Body of pancreas (tissue), 4 donors: ENCODE measurements around the gene THSD4. TPM values are rescaled to one million over a fixed set of nuclear protein-coding genes. Genes with fewer than 3 reads are reported as not detected.

ENCODE experiments used
- ATAC-seq: fragments of 150-250 bp; one replicate; pipeline ENCODE4 v1.9.1; 2016
- DNase-seq, 4 donors: peaks; one replicate each; pipeline ENCODE4 v3.0.0-alpha.2; 2019
- H3K27ac ChIP-seq, 4 donors: fragments of 200-600 bp; sonication (generic); 1 replicate in 3 of 4; 2 replicates in 1 of 4; pipeline versions ENCODE4 v1.5.1 to v1.6.1; 2016 to 2019; ENCODE audit warnings: mild to moderate bottlenecking in 1 of 4, mixed read lengths in 1 of 4, moderate library complexity in 1 of 4
- H3K27me3 ChIP-seq, 2 donors: fragments of 200-600 bp; sonication (generic); one replicate each; pipeline ENCODE4 v1.6.0; 2016; ENCODE audit warnings: mild to moderate bottlenecking in 1 of 2
- H3K36me3 ChIP-seq, 2 donors: fragments of 200-600 bp; sonication (generic); replicated peaks in 1 of 2; 2 replicates each; pipeline ENCODE4 v1.5.1; 2016; ENCODE audit warnings: low read depth in 2 of 2; ENCODE audit not compliant: insufficient read depth in 1 of 2
- H3K4me1 ChIP-seq: fragments of 200-600 bp; sonication (generic); one replicate; pipeline ENCODE4 v1.6.0; 2016
- H3K4me3 ChIP-seq, 2 donors: fragments of 200-600 bp; sonication (generic); 1 replicate in 1 of 2; 2 replicates in 1 of 2; pipeline ENCODE4 v1.5.1; 2016 to 2019
- H3K9me3 ChIP-seq, 3 donors: fragments of 200-600 bp; sonication (generic); 1 replicate in 2 of 3; 2 replicates in 1 of 3; pipeline ENCODE4 v1.5.1; 2016
- POLR2A ChIP-seq, 3 donors: fragments of 450-650 bp; IDR thresholded peaks; one replicate each; pipeline ENCODE4 v1.6.1; 2016; ENCODE audit warnings: antibody characterized with exemption in 3 of 3, mild to moderate bottlenecking in 2 of 3
- WGBS, 2 donors: methylation state at CpG; one replicate each; pipeline ENCODE4 v1.1.5; 2017; 5-methylcytosine and 5-hydroxymethylcytosine counted together
- intact Hi-C: fragments of 100-400 bp; cut with DNase I; formaldehyde crosslinking; loops from one replicate; pipeline ENCODE4 v1.15.1; 2023
- total RNA-seq, 2 donors: library from RNA; depleted of rRNA; stranded (reverse); fragments of >200 nt; gene quantifications; one replicate each; pipeline ENCODE4 v1.1.0, GENCODE V29; 2016
- TF ChIP-seq, protein P1 (sequence below), 7 experiments: fragments of 450-650 bp in 4 of 7; fragments of 200-600 bp in 3 of 7; sonication (generic) in 3 of 7; IDR thresholded peaks; one replicate each; pipeline ENCODE4 v1.5.1; 2016 to 2019; ENCODE audit warnings: antibody characterized with exemption in 7 of 7

Gene THSD4
- total RNA-seq, 2 donors from 2014 or later: 12.9 to 16.1 TPM

DNA sequence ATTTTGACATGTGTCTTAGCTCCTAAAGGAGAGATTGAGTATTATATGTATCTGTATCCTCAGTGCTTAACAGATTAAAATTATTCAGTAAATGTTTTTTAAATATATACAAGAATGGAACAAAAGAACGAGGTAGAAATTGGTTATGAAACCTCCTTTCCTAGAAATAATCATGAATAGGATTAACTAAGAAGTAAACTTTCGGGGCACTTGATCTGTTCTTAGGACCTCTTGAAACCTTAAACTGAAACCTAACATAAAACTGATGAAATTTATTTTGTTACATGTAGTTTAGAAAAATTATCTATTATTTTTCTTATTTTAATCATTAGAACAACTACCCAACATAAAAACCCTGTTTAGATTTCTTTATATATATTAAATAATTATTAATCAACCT, 311.5 kb downstream of the THSD4 start:
- WGBS, 2 donors: 66 to 78% methylated on average over 2 of the region's 2 CpGs
- H3K4me1 ChIP-seq: no peaks in the 10 kb centered on the region
- no peaks in the 10 kb centered on the region for H3K27me3 ChIP-seq
- no peak overlapping the region for H3K27ac ChIP-seq
- intact Hi-C loops: no loop called here
- H3K36me3 ChIP-seq: no peaks in the 10 kb centered on the region
- H3K4me3 ChIP-seq: no peak overlapping the region
- H3K9me3 ChIP-seq: no peaks in the 10 kb centered on the region
- DNase-seq (no peak), ATAC-seq (no peak)
- TF ChIP-seq, protein P1, sequence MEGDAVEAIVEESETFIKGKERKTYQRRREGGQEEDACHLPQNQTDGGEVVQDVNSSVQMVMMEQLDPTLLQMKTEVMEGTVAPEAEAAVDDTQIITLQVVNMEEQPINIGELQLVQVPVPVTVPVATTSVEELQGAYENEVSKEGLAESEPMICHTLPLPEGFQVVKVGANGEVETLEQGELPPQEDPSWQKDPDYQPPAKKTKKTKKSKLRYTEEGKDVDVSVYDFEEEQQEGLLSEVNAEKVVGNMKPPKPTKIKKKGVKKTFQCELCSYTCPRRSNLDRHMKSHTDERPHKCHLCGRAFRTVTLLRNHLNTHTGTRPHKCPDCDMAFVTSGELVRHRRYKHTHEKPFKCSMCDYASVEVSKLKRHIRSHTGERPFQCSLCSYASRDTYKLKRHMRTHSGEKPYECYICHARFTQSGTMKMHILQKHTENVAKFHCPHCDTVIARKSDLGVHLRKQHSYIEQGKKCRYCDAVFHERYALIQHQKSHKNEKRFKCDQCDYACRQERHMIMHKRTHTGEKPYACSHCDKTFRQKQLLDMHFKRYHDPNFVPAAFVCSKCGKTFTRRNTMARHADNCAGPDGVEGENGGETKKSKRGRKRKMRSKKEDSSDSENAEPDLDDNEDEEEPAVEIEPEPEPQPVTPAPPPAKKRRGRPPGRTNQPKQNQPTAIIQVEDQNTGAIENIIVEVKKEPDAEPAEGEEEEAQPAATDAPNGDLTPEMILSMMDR (IDR thresholded peaks at IDR 0.05): no peak
- TF ChIP-seq POLR2A (IDR thresholded peaks at IDR 0.05): no peak

DNA sequence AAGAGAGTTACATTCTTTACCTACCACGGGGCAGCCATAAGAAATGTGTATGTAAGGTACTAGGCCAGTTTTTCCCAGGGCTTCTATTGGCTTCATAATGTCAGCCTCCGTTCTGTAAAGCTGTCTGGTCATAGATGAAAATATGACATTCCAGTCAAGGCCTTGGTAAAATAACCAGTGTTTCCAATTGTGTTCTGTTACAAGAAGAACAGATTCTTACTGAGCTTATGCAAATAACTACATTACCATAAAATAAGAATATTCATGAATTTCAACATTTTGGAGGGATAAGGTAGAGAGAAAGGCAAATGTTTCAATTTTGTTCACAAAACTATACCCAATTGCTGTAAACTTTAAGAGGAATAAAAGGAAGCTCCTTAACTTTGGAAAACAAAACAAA, 315.5 kb downstream of the THSD4 start:
- ATAC-seq: no peak
- no peak for DNase-seq
- no peak for TF ChIP-seq POLR2A (IDR thresholded peaks at IDR 0.05)
- TF ChIP-seq, protein P1 (IDR thresholded peaks at IDR 0.05): no peak
- H3K27ac ChIP-seq: no peak overlapping the region
- no peaks in the 10 kb centered on the region for H3K9me3 ChIP-seq
- no peaks in the 10 kb centered on the region for H3K27me3 ChIP-seq
- no peaks in the 10 kb centered on the region for H3K36me3 ChIP-seq
- 95 to 98% methylated on average over 2 of the region's 2 CpGs for WGBS, 2 donors
- H3K4me1 ChIP-seq: no peaks in the 10 kb centered on the region
- H3K4me3 ChIP-seq: no peak overlapping the region
- intact Hi-C loops: loop anchor here (10.0 kb wide), 1 partner anchor 316 kb away; the partner anchor contains the start of gene THSD4

DNA sequence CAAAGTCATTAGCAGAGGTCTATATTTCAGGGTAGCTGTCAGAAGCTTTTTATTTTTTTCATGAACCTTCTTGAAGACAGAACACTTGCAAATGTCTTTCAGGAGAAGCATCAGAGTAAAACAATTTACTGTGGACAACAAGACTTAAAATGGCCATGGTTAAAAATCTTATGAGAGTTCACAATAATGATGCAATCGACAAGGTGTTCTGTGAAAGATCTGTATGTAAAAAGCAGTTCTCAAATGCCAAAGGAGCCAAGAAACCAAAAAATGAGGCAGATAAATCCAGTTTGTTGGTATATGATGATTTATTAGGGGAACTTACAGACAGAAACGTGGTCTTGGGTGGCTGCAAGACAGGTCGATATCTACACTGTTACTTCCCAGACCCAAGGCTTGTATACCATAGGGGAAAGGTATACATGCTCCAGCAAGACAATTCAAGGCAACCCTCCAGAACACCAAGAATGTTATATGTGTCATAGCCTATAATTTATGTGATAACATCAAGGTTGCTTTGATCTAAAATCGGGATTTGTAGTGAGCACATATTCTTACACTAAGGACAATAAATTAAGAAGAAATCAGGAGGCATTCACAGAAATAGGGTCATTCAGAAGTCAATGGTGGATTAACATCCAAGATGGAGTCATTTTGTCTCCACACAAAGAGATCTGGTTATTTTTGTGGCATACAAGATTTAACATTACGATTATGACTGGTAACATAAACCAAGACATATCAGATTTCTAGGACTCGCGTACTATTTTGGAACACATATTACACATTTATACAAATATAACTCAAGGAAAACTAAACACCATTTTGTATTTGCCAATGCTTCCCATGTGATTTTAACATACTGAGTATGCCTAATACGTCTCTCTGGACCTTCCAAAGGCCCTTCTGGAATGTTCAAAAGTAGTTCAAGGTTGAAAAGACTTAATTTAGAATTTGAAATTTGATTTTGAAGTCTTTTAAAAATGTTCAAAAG, 316.4 kb downstream of the THSD4 start:
- no peak for DNase-seq
- no peak for ATAC-seq
- H3K4me3 ChIP-seq: no peak overlapping the region
- H3K27ac ChIP-seq: no peak overlapping the region
- 58 to 68% methylated on average over 8 of the region's 8 CpGs for WGBS, 2 donors
- H3K36me3 ChIP-seq: no peaks in the 10 kb centered on the region
- no peak for TF ChIP-seq POLR2A (IDR thresholded peaks at IDR 0.05)
- TF ChIP-seq, protein P1 (IDR thresholded peaks at IDR 0.05): no peak
- intact Hi-C loops: loop anchor here (10.0 kb wide), 1 partner anchor 317 kb away; the partner anchor contains the start of gene THSD4
- H3K27me3 ChIP-seq: no peaks in the 10 kb centered on the region
- no peaks in the 10 kb centered on the region for H3K9me3 ChIP-seq
- no peaks in the 10 kb centered on the region for H3K4me1 ChIP-seq

- DNase-seq: no peak
- Histone ChIP-seq H3K36me3 (no peaks in the 10 kb centered on the region), H3K4me1 (no peaks in the 10 kb centered on the region), H3K4me3 (no peak overlapping the region), H3K27ac (no peak overlapping the region), H3K9me3 (no peaks in the 10 kb centered on the region), H3K27me3 (no peaks in the 10 kb centered on the region)
- ATAC-seq: no peak
- intact Hi-C loops: loop anchor here (10.0 kb wide), 1 partner anchor 319 kb away; the partner anchor contains the start of gene THSD4
- TF ChIP-seq, protein P1 (IDR thresholded peaks at IDR 0.05): no peak
- TF ChIP-seq POLR2A (IDR thresholded peaks at IDR 0.05): no peak
- 93 to 100% methylated on average over 1 of the region's 1 CpG for WGBS, 2 donors
These were observed 318.1 kb downstream of the THSD4 start for GRCh38 chr15:71433402-71433801.
